Measurements from ENCODE around the gene WNT7A. TPM values are rescaled to one million over a fixed set of nuclear protein-coding genes. Genes with fewer than 3 reads are reported as not detected.

Gene WNT7A
- total RNA-seq, 2 experiments from 2014 or later = 22.4 to 24.7 TPM

- peaks cover 0 to 8% of the 10 kb centered on the region in 2 experiments for H3K9me3 ChIP-seq (ENCODE audit: control insufficient read depth in 1 of 2, insufficient read depth in 1 of 2, low read length in 2 of 2)
- ChIA-PET POLR2A (interaction anchor here (1.4 to 4.1 kb wide), 3 partner anchors 10 to 22 kb away, joined by 5 to 59 read pairs (median 5); partner anchors contain the start of gene WNT7A), CTCF (no interaction called here)
- H3K4me3 Mint-ChIP-seq = peak overlapping the region; percentile 17
- no peaks in the 10 kb centered on the region for H3K27me3 Mint-ChIP-seq
- intact Hi-C loops (cut with DNase I, micrococcal nuclease) = no loop called here
- no peak overlapping the region for H3K4me3 ChIP-seq (ENCODE audit: low read length)
- H3K27ac Mint-ChIP-seq = peak overlapping the region; percentile 94
- no peak for DNase-seq
- peak; percentile 20 for TF ChIP-seq CTCF (IDR thresholded peaks at IDR 0.05)
- peaks cover 63% of the 10 kb centered on the region for H3K36me3 Mint-ChIP-seq (ENCODE audit: low read depth)
- no peaks in the 10 kb centered on the region for H3K27me3 ChIP-seq (ENCODE audit: control insufficient read depth in 1 of 2, insufficient read depth in 2 of 2, low read length in 2 of 2)
- peak overlapping the region; percentile 11 to 48 for H3K27ac ChIP-seq (ENCODE audit: low read depth in 1 of 2, low read length in 2 of 2)
- peaks cover 61% of the 10 kb centered on the region for H3K4me1 Mint-ChIP-seq (ENCODE audit: low read depth)
- ATAC-seq (ENCODE audit: poor library complexity) = no peak
- H3K36me3 ChIP-seq (ENCODE audit: insufficient read depth, low read length) = peaks cover 16% of the 10 kb centered on the region
- H3K4me1 ChIP-seq (ENCODE audit: insufficient read depth, low read length) = peaks cover 54% of the 10 kb centered on the region
- peaks cover 5% of the 10 kb centered on the region for H3K9me3 Mint-ChIP-seq
Measured at GRCh38 chr3:13868844-13869724, 10.8 kb downstream of the WNT7A start.

- peaks cover 55% of the 10 kb centered on the region for H3K36me3 Mint-ChIP-seq (ENCODE audit: low read depth)
- peaks cover 5% of the 10 kb centered on the region for H3K9me3 Mint-ChIP-seq
- H3K27ac Mint-ChIP-seq = peak overlapping the region; percentile 94
- ChIA-PET CTCF (interaction anchor here (3.2 kb wide), 1 partner anchor 13 kb away, joined by 24 read pairs; the partner anchor contains the start of gene WNT7A), POLR2A (interaction anchor here (1.4 to 4.1 kb wide), 4 partner anchors 11 to 311 kb away, joined by 5 to 59 read pairs (median 6); partner anchors contain the start of genes LSM3, WNT7A and XPC)
- TF ChIP-seq CTCF (IDR thresholded peaks at IDR 0.05) = no peak
- Histone ChIP-seq H3K4me3 (ENCODE audit: low read length) (no peak overlapping the region), H3K4me1 (ENCODE audit: insufficient read depth, low read length) (peaks cover 65% of the 10 kb centered on the region), H3K27me3 (ENCODE audit: control insufficient read depth in 1 of 2, insufficient read depth in 2 of 2, low read length in 2 of 2) (no peaks in the 10 kb centered on the region), H3K36me3 (ENCODE audit: insufficient read depth, low read length) (peaks cover 6% of the 10 kb centered on the region), H3K27ac (ENCODE audit: low read depth in 1 of 2, low read length in 2 of 2) (peak overlapping the region; percentile 71 to 90), H3K9me3 (ENCODE audit: control insufficient read depth in 1 of 2, insufficient read depth in 1 of 2, low read length in 2 of 2) (peaks cover 0 to 8% of the 10 kb centered on the region in 2 experiments)
- peak overlapping the region; percentile 8 for H3K4me3 Mint-ChIP-seq
- peaks cover 72% of the 10 kb centered on the region for H3K4me1 Mint-ChIP-seq (ENCODE audit: low read depth)
- intact Hi-C loops (cut with DNase I, micrococcal nuclease) = no loop called here
- DNase-seq = no peak
- no peaks in the 10 kb centered on the region for H3K27me3 Mint-ChIP-seq
- ATAC-seq (ENCODE audit: poor library complexity) = no peak
Measured at GRCh38 chr3:13867732-13868131, 12.1 kb downstream of the WNT7A start.

- peaks cover 11% of the 10 kb centered on the region for H3K36me3 ChIP-seq (ENCODE audit: insufficient read depth, low read length)
- Mint-ChIP-seq H3K9me3 (no peaks in the 10 kb centered on the region), H3K27me3 (no peaks in the 10 kb centered on the region), H3K4me3 (peak overlapping the region; percentile 68), H3K27ac (peak overlapping the region; percentile 94), H3K4me1 (ENCODE audit: low read depth) (peaks cover 63% of the 10 kb centered on the region), H3K36me3 (ENCODE audit: low read depth) (peaks cover 52% of the 10 kb centered on the region)
- H3K27ac ChIP-seq (ENCODE audit: low read depth in 1 of 2, low read length in 2 of 2) = peak overlapping the region; percentile 71 to 90
- CTCF ChIA-PET = interaction anchor here (3.2 kb wide), 1 partner anchor 15 kb away, joined by 24 read pairs; the partner anchor contains the start of gene WNT7A
- H3K4me1 ChIP-seq (ENCODE audit: insufficient read depth, low read length) = peaks cover 63% of the 10 kb centered on the region
- peaks cover 0 to 4% of the 10 kb centered on the region in 2 experiments for H3K9me3 ChIP-seq (ENCODE audit: control insufficient read depth in 1 of 2, insufficient read depth in 1 of 2, low read length in 2 of 2)
- DNase-seq (peak; percentile 44 to 90 (median 61)), ATAC-seq (ENCODE audit: poor library complexity) (peak; percentile 91)
- POLR2A ChIA-PET = interaction anchor here (0.7 to 4.1 kb wide), 14 partner anchors 8 to 785 kb away, joined by 3 to 59 read pairs (median 6); partner anchors contain the start of genes CCDC174, HDAC11, LSM3 and WNT7A
- peak overlapping the region; percentile 36 for H3K4me3 ChIP-seq (ENCODE audit: low read length)
- H3K27me3 ChIP-seq (ENCODE audit: control insufficient read depth in 1 of 2, insufficient read depth in 2 of 2, low read length in 2 of 2) = no peaks in the 10 kb centered on the region
- no peak for TF ChIP-seq CTCF (IDR thresholded peaks at IDR 0.05)
- intact Hi-C loops (cut with DNase I, micrococcal nuclease) = loop anchor here in 1 of 2 experiments (1.0 kb wide), 1 partner anchor 14 kb away; the partner anchor contains the start of gene WNT7A
Measured at GRCh38 chr3:13866041-13866965, 13.6 kb downstream of the WNT7A start.

Measured in CD4-positive, alpha-beta T cell (primary cell).